ENCODE results near the gene PADI2.

Gene PADI2

GRCh38 chr1:17052038-17052437 lies 67.2 kb downstream of the PADI2 start:
- Mint-ChIP-seq H3K27me3 (no peaks in the 10 kb centered on the region), H3K27ac (no peak overlapping the region), H3K9me3 (ENCODE audit: low read depth) (no peaks in the 10 kb centered on the region), H3K4me1 (ENCODE audit: low read depth) (peaks cover 30% of the 10 kb centered on the region), H3K4me3 (peak overlapping the region; percentile 99), H3K36me3 (no peaks in the 10 kb centered on the region)

- H3K27ac Mint-ChIP-seq = no peak overlapping the region
- no peaks in the 10 kb centered on the region for H3K27me3 Mint-ChIP-seq
- peaks cover 4% of the 10 kb centered on the region for H3K36me3 Mint-ChIP-seq
- H3K4me3 Mint-ChIP-seq = no peak overlapping the region
- H3K9me3 Mint-ChIP-seq (ENCODE audit: low read depth) = no peaks in the 10 kb centered on the region
- peaks cover 35% of the 10 kb centered on the region for H3K4me1 Mint-ChIP-seq (ENCODE audit: low read depth)
Observed at GRCh38 chr1:17047924-17048323, 71.3 kb downstream of the PADI2 start.

GRCh38 chr1:17046334-17046657 lies 73.0 kb downstream of the PADI2 start:
- Mint-ChIP-seq H3K36me3 (peaks cover 7% of the 10 kb centered on the region), H3K9me3 (ENCODE audit: low read depth) (no peaks in the 10 kb centered on the region), H3K4me3 (peak overlapping the region; percentile 17), H3K27ac (no peak overlapping the region), H3K4me1 (ENCODE audit: low read depth) (peaks cover 25% of the 10 kb centered on the region), H3K27me3 (no peaks in the 10 kb centered on the region)

GRCh38 chr1:17045634-17046333 lies 73.5 kb downstream of the PADI2 start:
- Mint-ChIP-seq H3K36me3 (peaks cover 7% of the 10 kb centered on the region), H3K9me3 (ENCODE audit: low read depth) (no peaks in the 10 kb centered on the region), H3K27ac (peak overlapping the region; percentile 76), H3K4me1 (ENCODE audit: low read depth) (peaks cover 20% of the 10 kb centered on the region), H3K27me3 (no peaks in the 10 kb centered on the region), H3K4me3 (peak overlapping the region; percentile 17)

GRCh38 chr1:17045150-17045549 lies 74.1 kb downstream of the PADI2 start:
- Mint-ChIP-seq H3K27ac (no peak overlapping the region), H3K4me3 (no peak overlapping the region), H3K4me1 (ENCODE audit: low read depth) (peaks cover 18% of the 10 kb centered on the region), H3K9me3 (ENCODE audit: low read depth) (no peaks in the 10 kb centered on the region), H3K27me3 (no peaks in the 10 kb centered on the region), H3K36me3 (peaks cover 7% of the 10 kb centered on the region)

- Mint-ChIP-seq H3K4me3 (no peak overlapping the region), H3K36me3 (peaks cover 9% of the 10 kb centered on the region), H3K9me3 (ENCODE audit: low read depth) (no peaks in the 10 kb centered on the region), H3K4me1 (ENCODE audit: low read depth) (peaks cover 18% of the 10 kb centered on the region), H3K27me3 (no peaks in the 10 kb centered on the region), H3K27ac (no peak overlapping the region)
Observed at GRCh38 chr1:17043676-17044075, 75.6 kb downstream of the PADI2 start.

- H3K36me3 Mint-ChIP-seq = peaks cover 9% of the 10 kb centered on the region
- H3K4me1 Mint-ChIP-seq (ENCODE audit: low read depth) = peaks cover 8% of the 10 kb centered on the region
- H3K4me3 Mint-ChIP-seq = no peak overlapping the region
- H3K9me3 Mint-ChIP-seq (ENCODE audit: low read depth) = no peaks in the 10 kb centered on the region
- H3K27ac Mint-ChIP-seq = no peak overlapping the region
- no peaks in the 10 kb centered on the region for H3K27me3 Mint-ChIP-seq
Observed at GRCh38 chr1:17040135-17040534, 79.1 kb downstream of the PADI2 start.

GRCh38 chr1:17039522-17039921 lies 79.7 kb downstream of the PADI2 start:
- Mint-ChIP-seq H3K9me3 (ENCODE audit: low read depth) (no peaks in the 10 kb centered on the region), H3K36me3 (peaks cover 7% of the 10 kb centered on the region), H3K27ac (no peak overlapping the region), H3K4me1 (ENCODE audit: low read depth) (peaks cover 6% of the 10 kb centered on the region), H3K4me3 (no peak overlapping the region), H3K27me3 (no peaks in the 10 kb centered on the region)

- Mint-ChIP-seq H3K36me3 (peaks cover 2% of the 10 kb centered on the region), H3K27ac (no peak overlapping the region), H3K27me3 (no peaks in the 10 kb centered on the region), H3K4me3 (no peak overlapping the region), H3K9me3 (ENCODE audit: low read depth) (no peaks in the 10 kb centered on the region), H3K4me1 (ENCODE audit: low read depth) (peaks cover 7% of the 10 kb centered on the region)
Observed at GRCh38 chr1:17033481-17033880, 85.8 kb downstream of the PADI2 start.

GRCh38 chr1:17032741-17033140 lies 86.5 kb downstream of the PADI2 start:
- Mint-ChIP-seq H3K27me3 (no peaks in the 10 kb centered on the region), H3K27ac (no peak overlapping the region), H3K4me1 (ENCODE audit: low read depth) (peaks cover 3% of the 10 kb centered on the region), H3K4me3 (no peak overlapping the region), H3K36me3 (peaks cover 8% of the 10 kb centered on the region), H3K9me3 (ENCODE audit: low read depth) (no peaks in the 10 kb centered on the region)

- no peak overlapping the region for H3K27ac Mint-ChIP-seq
- H3K4me1 Mint-ChIP-seq (ENCODE audit: low read depth) = peaks cover 3% of the 10 kb centered on the region
- H3K9me3 Mint-ChIP-seq (ENCODE audit: low read depth) = no peaks in the 10 kb centered on the region
- H3K27me3 Mint-ChIP-seq = no peaks in the 10 kb centered on the region
- H3K36me3 Mint-ChIP-seq = peaks cover 8% of the 10 kb centered on the region
- no peak overlapping the region for H3K4me3 Mint-ChIP-seq
Observed at GRCh38 chr1:17031436-17031835, 87.8 kb downstream of the PADI2 start.

GRCh38 chr1:17030206-17030605 lies 89.0 kb downstream of the PADI2 start:
- H3K27me3 Mint-ChIP-seq = no peaks in the 10 kb centered on the region
- H3K27ac Mint-ChIP-seq = no peak overlapping the region
- no peak overlapping the region for H3K4me3 Mint-ChIP-seq
- H3K36me3 Mint-ChIP-seq = peaks cover 8% of the 10 kb centered on the region
- H3K4me1 Mint-ChIP-seq (ENCODE audit: low read depth) = peaks cover 3% of the 10 kb centered on the region
- no peaks in the 10 kb centered on the region for H3K9me3 Mint-ChIP-seq (ENCODE audit: low read depth)

- H3K9me3 Mint-ChIP-seq (ENCODE audit: low read depth) = no peaks in the 10 kb centered on the region
- no peak overlapping the region for H3K4me3 Mint-ChIP-seq
- H3K36me3 Mint-ChIP-seq = peaks cover 8% of the 10 kb centered on the region
- H3K4me1 Mint-ChIP-seq (ENCODE audit: low read depth) = peaks cover 2% of the 10 kb centered on the region
- no peaks in the 10 kb centered on the region for H3K27me3 Mint-ChIP-seq
- no peak overlapping the region for H3K27ac Mint-ChIP-seq
Observed at GRCh38 chr1:17028662-17029188, 90.5 kb downstream of the PADI2 start.

GRCh38 chr1:17027900-17028299 lies 91.4 kb downstream of the PADI2 start:
- H3K27me3 Mint-ChIP-seq = no peaks in the 10 kb centered on the region
- no peaks in the 10 kb centered on the region for H3K4me1 Mint-ChIP-seq (ENCODE audit: low read depth)
- H3K36me3 Mint-ChIP-seq = peaks cover 8% of the 10 kb centered on the region
- no peaks in the 10 kb centered on the region for H3K9me3 Mint-ChIP-seq (ENCODE audit: low read depth)
- H3K4me3 Mint-ChIP-seq = no peak overlapping the region
- H3K27ac Mint-ChIP-seq = no peak overlapping the region

GRCh38 chr1:17027403-17027802 lies 91.8 kb downstream of the PADI2 start:
- no peak overlapping the region for H3K27ac Mint-ChIP-seq
- H3K36me3 Mint-ChIP-seq = peaks cover 8% of the 10 kb centered on the region

GRCh38 chr1:17024721-17025120 lies 94.5 kb downstream of the PADI2 start:
- no peaks in the 10 kb centered on the region for H3K27me3 Mint-ChIP-seq
- no peak overlapping the region for H3K27ac Mint-ChIP-seq
- peaks cover 8% of the 10 kb centered on the region for H3K36me3 Mint-ChIP-seq
- no peak overlapping the region for H3K4me3 Mint-ChIP-seq
- no peaks in the 10 kb centered on the region for H3K9me3 Mint-ChIP-seq (ENCODE audit: low read depth)
- H3K4me1 Mint-ChIP-seq (ENCODE audit: low read depth) = peaks cover 1% of the 10 kb centered on the region

More at GRCh38 chr1:17027403-17027802, 91.8 kb downstream of the PADI2 start:
- no peak overlapping the region for H3K4me3 Mint-ChIP-seq
- H3K9me3 Mint-ChIP-seq (ENCODE audit: low read depth) = no peaks in the 10 kb centered on the region
- no peaks in the 10 kb centered on the region for H3K4me1 Mint-ChIP-seq (ENCODE audit: low read depth)
- no peaks in the 10 kb centered on the region for H3K27me3 Mint-ChIP-seq

All from activated naive CD8-positive, alpha-beta T cell (primary cell).